HS-27A (cell line): ENCODE data around the gene SEMA3B.
"Not testable (repeated sequence)": the region's sequence is repeated elsewhere in the genome, so short reads cannot be mapped to it uniquely, and the experiment has no call there.

Experiments used
- DNase-seq: peaks from one replicate; pipeline ENCODE4 v3.0.0-alpha.2; 2012; ENCODE audit warnings: low read depth, missing footprints

SEMA3B gene

GRCh38 chr3:50258979-50259378 lies 10.0 kb upstream of the SEMA3B start:
- DNase-seq, result no peak

GRCh38 chr3:50259432-50260026 lies 9.4 kb upstream of the SEMA3B start:
- no peak for DNase-seq

DNA sequence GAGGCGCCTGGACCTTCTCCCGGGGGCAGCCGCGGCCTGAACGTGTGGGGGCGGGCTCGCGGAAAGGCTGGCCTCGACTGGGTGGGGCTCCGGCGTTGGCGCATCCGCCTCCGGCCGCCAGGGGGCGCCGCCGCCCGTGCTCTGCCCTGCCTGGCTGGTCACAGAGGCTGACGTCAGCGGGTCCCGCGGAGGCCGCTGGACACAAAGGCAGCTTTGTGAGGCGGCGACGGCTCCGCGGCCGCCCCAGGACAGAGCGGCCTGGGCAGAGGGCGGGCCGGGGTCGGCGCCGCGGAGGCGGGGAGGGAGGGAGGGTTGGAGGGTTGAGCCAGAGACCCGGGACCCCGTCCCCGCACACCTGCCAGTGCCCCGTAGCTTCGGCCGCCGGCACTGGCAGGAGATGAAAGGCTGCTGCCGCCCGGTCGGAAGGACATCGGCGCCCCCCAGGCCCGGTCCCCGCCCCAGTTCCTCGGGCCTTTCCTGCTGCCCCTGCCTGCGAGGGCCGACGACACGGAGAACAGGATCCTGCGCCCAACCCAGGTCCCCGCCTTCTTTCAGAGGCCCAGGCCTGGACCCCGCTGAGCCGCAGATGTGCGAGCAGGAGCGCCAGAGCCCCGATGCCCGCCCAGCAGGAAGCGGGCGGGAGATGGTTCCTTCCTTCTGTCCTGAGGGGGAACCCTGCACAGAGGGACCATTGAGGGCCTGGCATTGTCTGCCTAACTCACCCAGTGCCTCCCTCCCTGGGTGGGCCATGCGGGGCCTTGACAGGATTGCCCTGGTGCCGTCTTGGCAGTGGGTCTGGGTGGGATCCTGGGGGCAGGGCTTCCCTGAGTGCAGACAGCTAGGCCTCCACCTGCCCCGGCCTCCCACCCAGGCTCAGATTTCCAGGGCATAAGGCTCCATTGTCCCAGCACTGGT lies 8.7 kb upstream of the SEMA3B start:
- DNase-seq, result no peak

GRCh38 chr3:50260942-50261441 lies 8.0 kb upstream of the SEMA3B start:
- no peak for DNase-seq

DNA sequence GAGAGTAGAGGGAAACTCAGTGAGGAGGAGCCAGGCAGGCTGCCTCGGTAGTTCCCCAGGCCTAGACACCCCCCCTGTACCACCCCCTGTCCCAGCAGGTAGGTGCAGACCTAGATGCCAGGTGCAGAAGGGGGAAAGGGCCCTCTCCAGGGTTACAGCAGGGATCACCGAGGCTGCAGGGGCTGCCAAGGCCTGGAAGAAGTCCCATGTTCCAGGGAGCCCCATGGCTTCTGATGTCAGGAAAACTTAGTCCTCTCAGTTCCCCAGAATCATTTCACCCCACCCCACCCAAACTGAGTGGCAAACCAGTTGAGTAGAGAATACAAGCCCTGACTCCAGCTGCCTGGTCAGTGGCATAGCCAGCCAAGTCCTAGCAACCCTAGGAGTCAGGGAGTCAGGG lies 7.4 kb upstream of the SEMA3B start:
- no peak for DNase-seq

- DNase-seq, result not testable (repeated sequence)
Measured at GRCh38 chr3:50262200-50262599, 6.7 kb upstream of the SEMA3B start.

DNA sequence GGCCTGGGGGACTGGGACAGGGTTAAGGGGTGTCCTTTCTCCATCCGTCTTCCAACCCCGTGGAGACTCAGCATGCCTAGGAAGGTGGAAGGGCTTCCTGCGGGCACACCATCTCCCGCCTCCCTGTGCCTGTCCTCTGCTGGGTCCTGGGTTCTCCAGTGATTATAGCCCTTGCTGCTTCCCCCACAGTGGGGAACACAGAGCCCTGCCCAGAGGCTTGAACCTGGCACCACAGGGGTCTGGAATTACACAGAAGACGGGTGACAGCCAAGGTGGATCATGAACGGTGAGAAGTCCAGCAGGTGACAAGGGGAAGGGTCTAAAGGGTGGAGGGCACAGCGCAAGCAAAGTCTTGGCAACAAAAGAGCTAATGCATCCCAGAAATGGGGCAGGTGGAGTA lies 6.2 kb upstream of the SEMA3B start:
- no peak for DNase-seq

- DNase-seq, result no peak
Measured at GRCh38 chr3:50263478-50264382, 5.2 kb upstream of the SEMA3B start.

GRCh38 chr3:50264383-50264963 lies 4.5 kb upstream of the SEMA3B start:
- DNase-seq, result peak; percentile 91

DNA sequence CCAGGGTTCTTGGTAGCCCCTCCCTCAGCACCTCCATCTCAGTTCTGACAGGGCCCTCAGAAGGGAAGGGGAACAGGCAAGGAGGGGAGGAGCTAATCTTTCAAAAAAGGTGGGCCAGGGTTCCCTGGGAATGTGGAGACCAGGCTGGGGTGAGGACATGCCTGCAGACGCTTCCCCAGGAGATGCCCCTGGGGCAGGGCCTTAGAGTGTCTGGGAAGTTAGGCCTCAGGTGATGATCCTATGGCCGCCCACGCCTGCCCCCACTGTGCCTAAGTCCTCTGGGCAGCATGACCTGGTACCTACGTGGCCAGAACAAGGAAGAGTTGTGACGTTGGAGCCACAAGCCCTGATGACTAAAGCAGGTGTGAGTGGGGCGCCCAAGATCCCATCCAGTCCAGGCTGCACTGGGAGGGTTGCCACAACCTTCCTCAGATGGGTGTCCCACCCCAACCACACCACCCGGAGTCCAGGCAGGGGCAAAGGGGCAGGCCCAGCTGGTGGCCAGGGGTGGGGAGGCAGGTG lies 3.9 kb upstream of the SEMA3B start:
- DNase-seq, result no peak

GRCh38 chr3:50265571-50265970 lies 3.4 kb upstream of the SEMA3B start:
- DNase-seq, result no peak

DNA sequence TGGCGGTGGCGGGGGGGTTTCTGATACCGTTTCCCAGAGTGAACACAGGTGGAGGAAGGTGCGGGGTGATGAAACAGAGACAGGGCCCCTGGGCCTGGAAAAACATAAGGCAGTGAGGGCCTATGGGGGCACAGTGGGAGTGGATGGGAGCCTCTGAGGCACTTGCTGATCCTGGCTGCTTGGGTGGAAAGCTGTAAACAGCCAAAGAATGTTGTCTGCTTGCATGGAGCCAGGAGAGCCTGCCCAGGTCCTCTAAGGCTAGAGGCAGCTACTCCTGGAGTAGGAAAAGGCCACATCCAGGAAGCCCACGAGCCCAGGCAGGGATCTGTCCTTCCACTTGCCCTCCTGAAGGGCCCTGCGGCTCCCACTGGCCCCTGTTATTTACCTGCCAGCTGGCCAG lies 2.9 kb upstream of the SEMA3B start:
- DNase-seq, result no peak

DNA sequence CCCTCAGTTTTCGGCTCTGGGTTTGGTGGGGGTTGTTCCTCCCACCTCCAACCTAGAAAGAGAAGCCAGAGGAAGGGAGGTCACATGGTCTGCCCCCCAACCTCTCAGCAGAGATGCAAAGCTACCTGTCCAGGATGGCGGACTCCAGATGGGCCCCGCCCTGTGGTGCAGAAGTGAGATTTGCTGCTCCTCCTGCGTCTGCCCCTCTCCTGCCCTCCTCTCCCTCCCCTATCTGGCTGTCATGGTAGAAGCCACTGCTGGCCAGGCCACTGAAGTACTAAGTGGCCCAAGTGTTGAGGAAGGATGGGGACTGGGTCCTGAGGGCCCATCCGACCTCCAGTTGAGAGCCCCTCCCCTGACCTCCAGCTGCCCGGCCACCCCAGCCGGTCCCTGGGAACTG lies 2.1 kb upstream of the SEMA3B start:
- no peak for DNase-seq

GRCh38 chr3:50267280-50267913 lies 1.6 kb upstream of the SEMA3B start:
- DNase-seq, result no peak

GRCh38 chr3:50268276-50268675 lies 671 bp upstream of the SEMA3B start:
- no peak for DNase-seq

GRCh38 chr3:50269460-50269859 lies 513 bp downstream of the SEMA3B start:
- no peak for DNase-seq

DNA sequence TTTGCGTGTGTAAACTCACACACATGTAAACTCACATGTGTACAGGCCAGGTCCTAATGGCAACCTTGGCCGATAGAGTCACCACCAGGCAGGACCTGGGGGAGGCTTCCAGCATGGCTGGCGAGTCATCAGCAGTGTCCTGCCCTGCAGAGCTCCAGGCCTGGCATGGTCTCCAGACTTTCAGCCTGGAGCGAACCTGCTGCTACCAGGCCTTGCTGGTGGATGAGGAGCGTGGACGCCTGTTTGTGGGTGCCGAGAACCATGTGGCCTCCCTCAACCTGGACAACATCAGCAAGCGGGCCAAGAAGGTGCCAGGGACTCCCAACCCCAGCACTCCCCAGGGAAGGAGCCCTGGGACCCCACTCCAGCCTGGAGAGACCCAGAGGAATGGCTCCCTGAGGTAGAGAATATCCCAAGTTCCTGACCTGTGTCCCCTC lies 1.0 kb downstream of the SEMA3B start:
- DNase-seq, result no peak

DNA sequence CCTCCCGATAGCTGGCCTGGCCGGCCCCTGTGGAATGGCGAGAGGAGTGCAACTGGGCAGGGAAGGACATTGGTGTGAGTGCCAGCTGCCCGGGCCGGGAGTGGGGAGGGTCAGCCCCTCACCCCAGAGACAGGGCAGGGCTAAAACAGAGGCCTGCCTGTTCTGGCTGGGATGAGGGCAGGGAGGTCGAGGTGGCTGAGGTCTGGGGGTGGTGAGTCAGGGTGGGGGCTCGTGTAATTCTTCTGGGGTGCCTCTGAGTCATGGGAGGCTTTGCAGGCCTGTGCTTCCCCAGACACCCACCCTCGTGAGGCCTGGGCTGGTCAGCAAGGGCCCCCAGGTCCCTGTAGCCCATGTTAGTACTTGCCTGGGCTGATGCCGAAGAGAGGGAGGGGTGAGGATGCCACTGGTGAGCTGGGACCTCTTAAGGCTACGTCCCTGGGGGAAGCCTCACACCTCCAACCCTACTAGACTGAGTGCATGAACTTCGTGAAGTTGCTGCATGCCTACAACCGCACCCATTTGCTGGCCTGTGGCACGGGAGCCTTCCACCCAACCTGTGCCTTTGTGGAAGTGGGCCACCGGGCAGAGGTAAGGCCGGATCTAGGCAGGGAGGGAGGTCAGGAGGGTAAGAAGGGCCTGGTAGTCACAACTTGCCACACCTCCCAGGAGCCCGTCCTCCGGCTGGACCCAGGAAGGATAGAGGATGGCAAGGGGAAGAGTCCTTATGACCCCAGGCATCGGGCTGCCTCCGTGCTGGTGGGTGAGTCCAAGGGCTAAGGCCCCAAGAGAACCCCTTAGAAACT lies 1.7 kb downstream of the SEMA3B start:
- DNase-seq, result no peak

- no peak for DNase-seq
Measured at GRCh38 chr3:50271314-50271936, 2.5 kb downstream of the SEMA3B start.

DNA sequence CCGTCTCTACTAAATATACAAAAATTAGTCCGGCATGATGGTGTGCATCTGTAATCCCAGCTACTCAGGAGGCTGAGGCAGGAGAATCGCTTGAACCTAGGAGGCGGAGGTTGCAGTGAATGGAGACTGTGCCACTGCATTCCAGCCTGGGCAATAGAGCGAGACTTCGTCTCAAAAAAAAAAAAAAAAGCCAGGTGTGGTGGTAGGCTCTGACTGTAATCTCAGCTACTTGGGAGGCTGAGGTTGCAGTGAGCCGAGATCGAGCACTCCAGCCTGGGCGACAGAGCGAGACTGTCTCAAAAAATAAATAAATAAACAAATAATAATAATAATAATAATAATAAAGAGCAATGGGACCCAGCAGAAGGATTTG lies 3.6 kb downstream of the SEMA3B start:
- not testable (repeated sequence) for DNase-seq
